Lower leg skin (tissue), 3 donors: ENCODE measurements around the gene PLEKHO2.

Experiments used
- POLR2A ChIP-seq, 2 donors: fragments of 450-650 bp; IDR thresholded peaks; one replicate each; pipeline ENCODE4 v1.6.1; 2016 to 2017; ENCODE audit warnings: antibody characterized with exemption in 2 of 2, mild to moderate bottlenecking in 1 of 2, moderate library complexity in 1 of 2
- TF ChIP-seq, protein P1 (sequence below), 3 donors: fragments of 450-650 bp; IDR thresholded peaks; one replicate each; pipeline ENCODE4 v1.5.1; 2016; ENCODE audit warnings: antibody characterized with exemption in 3 of 3, mild to moderate bottlenecking in 3 of 3, moderate library complexity in 2 of 3

GRCh38 chr15:64909546-64909945 is 67.8 kb downstream of the PLEKHO2 start:
- TF ChIP-seq POLR2A (IDR thresholded peaks at IDR 0.05): no peak
- TF ChIP-seq, protein P1, sequence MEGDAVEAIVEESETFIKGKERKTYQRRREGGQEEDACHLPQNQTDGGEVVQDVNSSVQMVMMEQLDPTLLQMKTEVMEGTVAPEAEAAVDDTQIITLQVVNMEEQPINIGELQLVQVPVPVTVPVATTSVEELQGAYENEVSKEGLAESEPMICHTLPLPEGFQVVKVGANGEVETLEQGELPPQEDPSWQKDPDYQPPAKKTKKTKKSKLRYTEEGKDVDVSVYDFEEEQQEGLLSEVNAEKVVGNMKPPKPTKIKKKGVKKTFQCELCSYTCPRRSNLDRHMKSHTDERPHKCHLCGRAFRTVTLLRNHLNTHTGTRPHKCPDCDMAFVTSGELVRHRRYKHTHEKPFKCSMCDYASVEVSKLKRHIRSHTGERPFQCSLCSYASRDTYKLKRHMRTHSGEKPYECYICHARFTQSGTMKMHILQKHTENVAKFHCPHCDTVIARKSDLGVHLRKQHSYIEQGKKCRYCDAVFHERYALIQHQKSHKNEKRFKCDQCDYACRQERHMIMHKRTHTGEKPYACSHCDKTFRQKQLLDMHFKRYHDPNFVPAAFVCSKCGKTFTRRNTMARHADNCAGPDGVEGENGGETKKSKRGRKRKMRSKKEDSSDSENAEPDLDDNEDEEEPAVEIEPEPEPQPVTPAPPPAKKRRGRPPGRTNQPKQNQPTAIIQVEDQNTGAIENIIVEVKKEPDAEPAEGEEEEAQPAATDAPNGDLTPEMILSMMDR (IDR thresholded peaks at IDR 0.05): no peak
